NCI-H1092 (cell line): ENCODE data around the gene PLA2G4D.
A peak's percentile ranks its signal among the peaks of the same experiment; 100 is the strongest.

Experiments
- DNase-seq: peaks from one replicate; lab custom pipeline; 2025; lab: John Stamatoyannopoulos, UW

PLA2G4D gene

GRCh38 chr15:42048821-42049200 lies 45.6 kb downstream of the PLA2G4D start:
- DNase-seq, result no peak

- DNase-seq, result no peak
Observed at GRCh38 chr15:42048080-42048820, 46.1 kb downstream of the PLA2G4D start.

GRCh38 chr15:42046597-42046996 lies 47.8 kb downstream of the PLA2G4D start:
- no peak for DNase-seq

- no peak for DNase-seq
Observed at GRCh38 chr15:42045211-42045615, 49.1 kb downstream of the PLA2G4D start.

- DNase-seq, result no peak
Observed at GRCh38 chr15:42042602-42043400, 51.6 kb downstream of the PLA2G4D start.

GRCh38 chr15:42038401-42038800 lies 56.0 kb downstream of the PLA2G4D start:
- no peak for DNase-seq

GRCh38 chr15:42037656-42038055 lies 56.7 kb downstream of the PLA2G4D start:
- peak; percentile 67 for DNase-seq

GRCh38 chr15:42036966-42037365 lies 57.4 kb downstream of the PLA2G4D start:
- DNase-seq, result no peak

- DNase-seq, result no peak
Observed at GRCh38 chr15:42036112-42036905, 58.1 kb downstream of the PLA2G4D start.

- DNase-seq, result no peak
Observed at GRCh38 chr15:42035435-42035761, 59.0 kb downstream of the PLA2G4D start.

- no peak for DNase-seq
Observed at GRCh38 chr15:42034628-42035434, 59.5 kb downstream of the PLA2G4D start.

GRCh38 chr15:42033214-42033873 lies 61.0 kb downstream of the PLA2G4D start:
- DNase-seq, result no peak

GRCh38 chr15:42032376-42033213 lies 61.8 kb downstream of the PLA2G4D start:
- DNase-seq, result no peak

- no peak for DNase-seq
Observed at GRCh38 chr15:42031198-42031915, 63.0 kb downstream of the PLA2G4D start.

- no peak for DNase-seq
Observed at GRCh38 chr15:42027521-42027920, 66.8 kb downstream of the PLA2G4D start.

GRCh38 chr15:42024303-42024702 lies 70.1 kb downstream of the PLA2G4D start:
- no peak for DNase-seq

- no peak for DNase-seq
Observed at GRCh38 chr15:42021593-42021992, 72.8 kb downstream of the PLA2G4D start.

GRCh38 chr15:42020713-42021273 lies 73.6 kb downstream of the PLA2G4D start, which contains the start of gene PLA2G4E:
TSS of gene PLA2G4E (minus strand) at chr15:42021042. CDS start at chr15:42021030, 12 bp downstream.
- DNase-seq, result no peak
